Endothelial cell of umbilical vein (primary cell): ENCODE data around the gene RALB. TPM values are rescaled to one million over a fixed set of nuclear protein-coding genes. Genes with fewer than 3 reads are reported as not detected.

ENCODE experiments used
- BruUV-seq: library from RNA; stranded (reverse); fragments of 400-500 nt; replicated peaks from 2 replicates; lab custom pipeline; 2021; lab: Mats Ljungman, UMichigan
- CTCF ChIA-PET: fragments of 300-600, 350-600 bp; sonication (Branson Sonifier 250); formaldehyde crosslinking; loops from one replicate; lab custom pipeline; 2021; ENCODE audit warnings: antibody characterized with exemption, inconsistent platforms; lab: Charles Lee
- POLR2A ChIA-PET: fragments of 300-600, 350-600 bp; sonication (Branson Sonifier 250); formaldehyde crosslinking; loops from one replicate; lab custom pipeline; 2021; ENCODE audit warnings: antibody characterized with exemption, inconsistent platforms; lab: Charles Lee
- DNase-seq: peaks from one replicate; pipeline ENCODE4 v3.0.0-alpha.2; 2011; ENCODE audit warnings: low read depth, low spot score
- FAIRE-seq: peaks from 2 replicates; lab custom pipeline; 2011; peaks lifted over from hg19 to GRCh38; lab: Jason Lieb, UNC
- H2AFZ ChIP-seq: 2 replicates; pipeline ENCODE4 v1.6.0; 2012; ENCODE audit warnings: low read depth, low read length, control low read depth, inconsistent platforms
- H3K27ac ChIP-seq: 2 replicates; pipeline ENCODE4 v1.5.1; 2011; ENCODE audit warnings: low read depth, mild to moderate bottlenecking, control low read depth, low read length, moderate library complexity; ENCODE audit not compliant: insufficient read depth
- H3K27me3 ChIP-seq, 2 experiments: 2 replicates each; pipeline versions ENCODE4 v1.6.0 to v1.6.1; 2011; ENCODE audit warnings: low read length in 2 of 2, mixed read lengths in 1 of 2; ENCODE audit not compliant: control insufficient read depth in 2 of 2, insufficient read depth in 2 of 2
- H3K36me3 ChIP-seq, 2 experiments: 2 replicates in 1 of 2; 3 replicates in 1 of 2; pipeline ENCODE4 v1.5.1; 2011; ENCODE audit warnings: low read length in 2 of 2, mild to moderate bottlenecking in 1 of 2, moderate library complexity in 1 of 2; ENCODE audit not compliant: control insufficient read depth in 2 of 2, insufficient read depth in 2 of 2; ENCODE audit errors: extremely low read depth in 1 of 2
- H3K4me1 ChIP-seq: 3 replicates; pipeline ENCODE4 v1.5.1; 2011; ENCODE audit warnings: mild to moderate bottlenecking, low read length; ENCODE audit not compliant: control insufficient read depth, insufficient read depth; ENCODE audit errors: extremely low read depth
- H3K4me2 ChIP-seq: 2 replicates; pipeline ENCODE4 v1.6.1; 2011; ENCODE audit warnings: low read length, control low read depth, mixed read lengths; ENCODE audit not compliant: insufficient read depth
- H3K4me3 ChIP-seq, 3 experiments: fragments of 200-600 bp in 1 of 3; sonication (generic), shearing (Covaris generic) in 1 of 3; replicated peaks in 1 of 3; 2 replicates each; pipeline ENCODE4 v1.5.1; 2011 to 2016; ENCODE audit warnings: control low read depth in 3 of 3, low read length in 3 of 3, mild to moderate bottlenecking in 2 of 3, inconsistent platforms in 1 of 3, low read depth in 1 of 3, moderate library complexity in 1 of 3; ENCODE audit not compliant: insufficient read depth in 1 of 3
- H3K79me2 ChIP-seq: 2 replicates; pipeline ENCODE4 v1.6.0; 2012; ENCODE audit warnings: low read length, inconsistent platforms; ENCODE audit not compliant: control insufficient read depth, insufficient read depth
- H3K9ac ChIP-seq: replicated peaks from 2 replicates; pipeline ENCODE3; 2011; ENCODE audit warnings: low read length, control low read depth; ENCODE audit not compliant: insufficient read depth; ENCODE audit errors: extremely low read depth
- H3K9me1 ChIP-seq: replicated peaks from 3 replicates; pipeline ENCODE4 v1.6.0; 2011; ENCODE audit warnings: mild to moderate bottlenecking, low read length; ENCODE audit not compliant: control insufficient read depth, insufficient read depth; ENCODE audit errors: extremely low read depth
- H3K9me3 ChIP-seq: replicated peaks from 2 replicates; pipeline ENCODE4 v1.5.1; 2012; ENCODE audit warnings: low read length, inconsistent platforms; ENCODE audit not compliant: control insufficient read depth, insufficient read depth
- H4K20me1 ChIP-seq: replicated peaks from 2 replicates; pipeline ENCODE3; 2011; ENCODE audit warnings: mild to moderate bottlenecking, low read length; ENCODE audit not compliant: control insufficient read depth, insufficient read depth; ENCODE audit errors: extremely low read depth
- EZH2 ChIP-seq: IDR thresholded peaks from 2 replicates; pipeline ENCODE4 v1.6.1; 2012; ENCODE audit warnings: borderline replicate concordance, low read depth, mild to moderate bottlenecking, moderate library complexity, low read length, inconsistent platforms; ENCODE audit not compliant: severe bottlenecking
- FOS ChIP-seq: IDR thresholded peaks from 2 replicates; pipeline ENCODE4 v1.6.1; 2011; ENCODE audit warnings: mild to moderate bottlenecking, low read length, moderate library complexity, borderline replicate concordance; ENCODE audit not compliant: insufficient read depth
- GATA2 ChIP-seq: IDR thresholded peaks from 2 replicates; pipeline ENCODE4 v1.7.0; 2011; ENCODE audit warnings: low read depth, mild to moderate bottlenecking, moderate library complexity, mixed read lengths, low read length; ENCODE audit not compliant: insufficient read length, insufficient read depth
- JUN ChIP-seq: IDR thresholded peaks from 2 replicates; pipeline ENCODE4 v1.6.1; 2011; ENCODE audit warnings: borderline replicate concordance, low read depth; ENCODE audit not compliant: insufficient read length, insufficient read depth
- MYC ChIP-seq: IDR thresholded peaks from one replicate; pipeline ENCODE4 v1.6.1; 2011; ENCODE audit warnings: mild to moderate bottlenecking, low read depth, low read length
- POLR2AphosphoS5 ChIP-seq: IDR thresholded peaks from 2 replicates; pipeline ENCODE4 v1.6.1; 2012; ENCODE audit warnings: low read depth, mild to moderate bottlenecking, control low read depth, low read length, moderate library complexity; ENCODE audit not compliant: insufficient read depth
- dilution Hi-C: fragments of 300-500 bp; cut with MboI; formaldehyde crosslinking; loops from one replicate; pipeline ENCODE4 v1.15.0; 2019; ENCODE audit warnings: low sequenced_read_pairs; ENCODE audit not compliant: extremely low pct_ligation_motif_present
- intact Hi-C: fragments of 100-400 bp; cut with micrococcal nuclease; formaldehyde crosslinking; loops from one replicate; pipeline ENCODE4 v1.10.0; 2022
- polyA plus RNA-seq, 4 experiments: library from polyadenylated mRNA; depleted of rRNA in 3 of 4; stranded (reverse) in 3 of 4; unstranded in 1 of 4; fragments of >200 nt; gene quantifications; 2 replicates each; pipeline versions ENCODE4 v1.2.1 to v1.2.3, GENCODE V29; 2011 to 2012; ENCODE audit warnings: missing spikeins in 1 of 4
- total RNA-seq: library from RNA; stranded (reverse); gene quantifications from 2 replicates; pipeline ENCODE4 v1.2.3, GENCODE V29; 2021
- TF ChIP-seq, protein P1 (sequence below), 2 donors: IDR thresholded peaks; 1 replicate in 1 of 2; 2 replicates in 1 of 2; pipeline ENCODE4 v1.5.1; 2011; ENCODE audit warnings: low read length in 2 of 2, mild to moderate bottlenecking in 2 of 2, moderate library complexity in 2 of 2, control low read depth in 1 of 2, inconsistent platforms in 1 of 2, low read depth in 1 of 2; ENCODE audit not compliant: insufficient read depth in 1 of 2; ENCODE audit errors: extremely low read depth in 1 of 2
- TF ChIP-seq, protein P2 (sequence below): IDR thresholded peaks from 2 replicates; pipeline ENCODE4 v1.6.1; 2011; ENCODE audit not compliant: insufficient read depth, insufficient read length

Gene RALB
- total and polyA plus RNA-seq, 2 donors (not counting 3 experiments of a cell fraction or from before 2014, with no cell fraction given), result 105 to 115 TPM

GRCh38 chr2:120291401-120292311 lies 39.0 kb downstream of the RALB start:
- Histone ChIP-seq H3K36me3 (peaks cover 23 to 37% of the 10 kb centered on the region in 2 experiments), H3K4me2 (peak overlapping the region; percentile 55), H3K9ac (no peak overlapping the region), H3K79me2 (peaks cover 5% of the 10 kb centered on the region), H3K4me3 (no peak overlapping the region), H4K20me1 (no peaks in the 10 kb centered on the region), H3K9me1 (no peaks in the 10 kb centered on the region), H3K27me3 (no peaks in the 10 kb centered on the region), H3K4me1 (peaks cover 22% of the 10 kb centered on the region), H2AFZ (no peak overlapping the region), H3K9me3 (no peaks in the 10 kb centered on the region), H3K27ac (no peak overlapping the region)
- BruUV-seq, result no TSS peak
- intact Hi-C loops (loop anchor here (2.0 to 5.0 kb wide), 2 partner anchors 39 to 69 kb away; partner anchors contain the start of genes RALB and TMEM185B), dilution Hi-C loops (no loop called here)
- DNase-seq (no peak), FAIRE-seq (peak; percentile 63)
- POLR2A ChIA-PET, result interaction anchor here (0.7 kb wide), 1 partner anchor 16 kb away, joined by 4 read pairs; no protein-coding TSS in a partner anchor
- no peak for TF ChIP-seq MYC
- TF ChIP-seq EZH2, result no peak
- TF ChIP-seq JUN, result no peak
- TF ChIP-seq, protein P1, sequence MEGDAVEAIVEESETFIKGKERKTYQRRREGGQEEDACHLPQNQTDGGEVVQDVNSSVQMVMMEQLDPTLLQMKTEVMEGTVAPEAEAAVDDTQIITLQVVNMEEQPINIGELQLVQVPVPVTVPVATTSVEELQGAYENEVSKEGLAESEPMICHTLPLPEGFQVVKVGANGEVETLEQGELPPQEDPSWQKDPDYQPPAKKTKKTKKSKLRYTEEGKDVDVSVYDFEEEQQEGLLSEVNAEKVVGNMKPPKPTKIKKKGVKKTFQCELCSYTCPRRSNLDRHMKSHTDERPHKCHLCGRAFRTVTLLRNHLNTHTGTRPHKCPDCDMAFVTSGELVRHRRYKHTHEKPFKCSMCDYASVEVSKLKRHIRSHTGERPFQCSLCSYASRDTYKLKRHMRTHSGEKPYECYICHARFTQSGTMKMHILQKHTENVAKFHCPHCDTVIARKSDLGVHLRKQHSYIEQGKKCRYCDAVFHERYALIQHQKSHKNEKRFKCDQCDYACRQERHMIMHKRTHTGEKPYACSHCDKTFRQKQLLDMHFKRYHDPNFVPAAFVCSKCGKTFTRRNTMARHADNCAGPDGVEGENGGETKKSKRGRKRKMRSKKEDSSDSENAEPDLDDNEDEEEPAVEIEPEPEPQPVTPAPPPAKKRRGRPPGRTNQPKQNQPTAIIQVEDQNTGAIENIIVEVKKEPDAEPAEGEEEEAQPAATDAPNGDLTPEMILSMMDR (IDR thresholded peaks at IDR 0.05; ENCODE audit: extremely low read depth in 1 of 2, insufficient read depth in 1 of 2, low read depth in 1 of 2, low read length in 2 of 2), result no peak
- TF ChIP-seq POLR2AphosphoS5, result no peak
- peak; percentile 90 for TF ChIP-seq GATA2
- TF ChIP-seq, protein P2, sequence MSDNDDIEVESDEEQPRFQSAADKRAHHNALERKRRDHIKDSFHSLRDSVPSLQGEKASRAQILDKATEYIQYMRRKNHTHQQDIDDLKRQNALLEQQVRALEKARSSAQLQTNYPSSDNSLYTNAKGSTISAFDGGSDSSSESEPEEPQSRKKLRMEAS, result no peak
- TF ChIP-seq FOS, result peak; percentile 47
- CTCF ChIA-PET, result interaction anchor here (1.2 to 2.5 kb wide), 9 partner anchors 9 to 85 kb away, joined by 3 to 8 read pairs (median 5); partner anchors contain the start of gene TMEM185B
